SK-N-SH treated with all-trans-retinoic acid at 6 μM for 48 hours (cell line): ENCODE data around the gene PES1.

Experiments
- ATAC-seq: fragments of 200-7000 bp; cut with Tn5 transposase; 3 replicates; pipeline ENCODE4 v1.9.1; 2020; ENCODE audit warnings: mild to moderate bottlenecking, moderate library complexity
- ARNTL ChIP-seq: fragments of 450-650 bp; formaldehyde crosslinking; IDR thresholded peaks from 2 replicates; pipeline ENCODE4 v1.5.0; 2020; ENCODE audit warnings: low read depth, mild to moderate bottlenecking, moderate library complexity, borderline replicate concordance
- BACH2 ChIP-seq: fragments of 250-450 bp; sonication (Bioruptor Pico); IDR thresholded peaks from 2 replicates; pipeline ENCODE4 v1.9.0; 2021; ENCODE audit warnings: mild to moderate bottlenecking, borderline replicate concordance
- CREB5 ChIP-seq: fragments of 250-450 bp; sonication (Bioruptor Pico); IDR thresholded peaks from 2 replicates; pipeline ENCODE4 v1.5.1; 2020; ENCODE audit warnings: low read depth, mild to moderate bottlenecking, moderate library complexity
- CSDC2 ChIP-seq: fragments of 250-450 bp; sonication (Bioruptor Pico); IDR thresholded peaks from 2 replicates; pipeline ENCODE4 v1.5.0; 2020; ENCODE audit warnings: mild to moderate bottlenecking, moderate library complexity
- CSRNP3 ChIP-seq: fragments of 250-450 bp; sonication (Bioruptor Pico); IDR thresholded peaks from 2 replicates; pipeline ENCODE4 v1.5.1; 2021; ENCODE audit warnings: mild to moderate bottlenecking, moderate library complexity
- ESRRG ChIP-seq: fragments of 250-450 bp; sonication (Bioruptor Pico); IDR thresholded peaks from 2 replicates; pipeline ENCODE4 v1.6.1; 2021; ENCODE audit warnings: mild to moderate bottlenecking
- GLIS3 ChIP-seq: fragments of 250-450 bp; sonication (Bioruptor Pico); IDR thresholded peaks from 2 replicates; pipeline ENCODE4 v1.5.0; 2020; ENCODE audit warnings: mild to moderate bottlenecking, moderate library complexity
- ISL1 ChIP-seq: fragments of 250-450 bp; sonication (Bioruptor Pico); IDR thresholded peaks from 2 replicates; pipeline ENCODE4 v2.1.2; 2022; ENCODE audit warnings: mild to moderate bottlenecking, moderate library complexity
- OSR1 ChIP-seq: fragments of 250-450 bp; sonication (Bioruptor Pico); IDR thresholded peaks from 2 replicates; pipeline ENCODE4 v1.8.0; 2022; ENCODE audit warnings: moderate library complexity, mild to moderate bottlenecking, inconsistent platforms
- PATZ1 ChIP-seq: fragments of 250-450 bp; sonication (Bioruptor Pico); IDR thresholded peaks from 2 replicates; pipeline ENCODE4 v1.8.0; 2020; ENCODE audit warnings: mild to moderate bottlenecking, moderate library complexity, borderline replicate concordance
- POU6F1 ChIP-seq: fragments of 250-450 bp; sonication (Bioruptor Pico); IDR thresholded peaks from 2 replicates; pipeline ENCODE4 v1.8.0; 2021; ENCODE audit warnings: low read depth, mild to moderate bottlenecking, moderate library complexity, borderline replicate concordance
- PPARA ChIP-seq: fragments of 250-450 bp; sonication (Bioruptor Pico); IDR thresholded peaks from 2 replicates; pipeline ENCODE4 v1.5.0; 2020; ENCODE audit warnings: mild to moderate bottlenecking, borderline replicate concordance
- SNAI2 ChIP-seq: fragments of 250-450 bp; sonication (Bioruptor Pico); IDR thresholded peaks from 2 replicates; pipeline ENCODE4 v1.5.0; 2020; ENCODE audit warnings: mild to moderate bottlenecking, moderate library complexity
- TCF4 ChIP-seq: fragments of 250-450 bp; sonication (Bioruptor Pico); IDR thresholded peaks from 2 replicates; pipeline ENCODE4 v1.8.0; 2021; ENCODE audit warnings: mild to moderate bottlenecking, moderate library complexity, borderline replicate concordance
- TOX ChIP-seq: fragments of 250-450 bp; sonication (Bioruptor Pico); IDR thresholded peaks from 2 replicates; pipeline ENCODE4 v1.8.0; 2021; ENCODE audit warnings: mild to moderate bottlenecking, moderate library complexity, borderline replicate concordance
- ZC3H10 ChIP-seq: fragments of 250-450 bp; sonication (Bioruptor Pico); IDR thresholded peaks from 2 replicates; pipeline ENCODE4 v1.5.1; 2021; ENCODE audit warnings: mild to moderate bottlenecking, moderate library complexity
- ZFP3 ChIP-seq: fragments of 250-450 bp; sonication (Bioruptor Pico); IDR thresholded peaks from 2 replicates; pipeline ENCODE4 v1.5.0; 2020; ENCODE audit warnings: mild to moderate bottlenecking, moderate library complexity
- ZFP30 ChIP-seq: fragments of 450-650 bp; formaldehyde crosslinking; IDR thresholded peaks from 2 replicates; pipeline ENCODE4 v1.5.0; 2022; ENCODE audit warnings: mild to moderate bottlenecking, moderate library complexity
- ZNF565 ChIP-seq: fragments of 450-650 bp; formaldehyde crosslinking; conservative IDR thresholded peaks from 2 replicates; pipeline ENCODE4 v1.5.0; 2020; ENCODE audit warnings: low read depth, mild to moderate bottlenecking, moderate library complexity
- ZNF70 ChIP-seq: fragments of 450-650 bp; formaldehyde crosslinking; IDR thresholded peaks from 2 replicates; pipeline ENCODE4 v1.5.0; 2020; ENCODE audit warnings: mild to moderate bottlenecking, moderate library complexity
- ZNF8 ChIP-seq: fragments of 450-650 bp; formaldehyde crosslinking; IDR thresholded peaks from 2 replicates; pipeline ENCODE4 v1.5.0; 2020; ENCODE audit warnings: mild to moderate bottlenecking, moderate library complexity

The PES1 gene

GRCh38 chr22:30607300-30607930 lies 15.7 kb upstream of the PES1 start (continued):
- TF ChIP-seq CREB5 (CRISPR knock-in tag) (no peak), GLIS3 (CRISPR knock-in tag) (no peak), ZNF565 (no peak), PATZ1 (no peak)

- ATAC-seq = peak; percentile 82
These were observed 15.0 kb upstream of the PES1 start, which contains the start of gene TCN2 for GRCh38 chr22:30606455-30607299. Gene TCN2 (plus strand): TSS chr22:30607174. CDS start chr22:30607332, 158 bp downstream.

GRCh38 chr22:30605449-30606110 lies 13.9 kb upstream of the PES1 start:
- ATAC-seq = peak; percentile 61
- TF ChIP-seq CSRNP3 (CRISPR knock-in tag) (no peak), ZFP3 (no peak), TCF4 (no peak), PPARA (no peak), POU6F1 (CRISPR knock-in tag) (no peak), ZNF70 (CRISPR knock-in tag) (no peak), GLIS3 (CRISPR knock-in tag) (no peak), ESRRG (no peak), SNAI2 (CRISPR knock-in tag) (no peak)

More at GRCh38 chr22:30606455-30607299, 15.0 kb upstream of the PES1 start, which contains the start of gene TCN2:
- no peak for TF ChIP-seq ISL1 (CRISPR knock-in tag)
- no peak for TF ChIP-seq ZNF70 (CRISPR knock-in tag)
- no peak for TF ChIP-seq CSRNP3 (CRISPR knock-in tag)
- no peak for TF ChIP-seq ZC3H10 (CRISPR knock-in tag)
- TF ChIP-seq ARNTL (CRISPR knock-in tag) = no peak
- TF ChIP-seq CSDC2 (CRISPR knock-in tag) = no peak
- TF ChIP-seq PATZ1 = no peak
- TF ChIP-seq OSR1 = no peak
- no peak for TF ChIP-seq GLIS3 (CRISPR knock-in tag)
- no peak for TF ChIP-seq TOX
- TF ChIP-seq TCF4 = no peak
- no peak for TF ChIP-seq ZNF8
- TF ChIP-seq ZNF565 = no peak
- TF ChIP-seq ESRRG = no peak
- no peak for TF ChIP-seq BACH2
- TF ChIP-seq ZFP30 (CRISPR knock-in tag) = no peak
- TF ChIP-seq PPARA = no peak
- no peak for TF ChIP-seq CREB5 (CRISPR knock-in tag)
- no peak for TF ChIP-seq SNAI2 (CRISPR knock-in tag)
- TF ChIP-seq ZFP3 = no peak
